GM12878 (cell line): ENCODE data around the gene CACNA2D4. TPM values are rescaled to one million over a fixed set of nuclear protein-coding genes. Genes with fewer than 3 reads are reported as not detected.

Experiments
- ATAC-seq: fragments of 200-7000 bp; cut with Tn5 transposase; 3 replicates; pipeline ENCODE4 v1.9.1; 2020; ENCODE audit warnings: mild to moderate bottlenecking, moderate library complexity
- BruUV-seq: library from RNA; stranded (reverse); fragments of 400-500 nt; replicated peaks from 2 replicates; lab custom pipeline; 2021; lab: Mats Ljungman, UMichigan
- CTCF ChIA-PET: fragments of 300-600 bp; sonication (Branson Sonifier 250); formaldehyde crosslinking; extraction: SDS; loops from one replicate; lab custom pipeline; 2021; ENCODE audit warnings: inconsistent platforms; lab: Yijun Ruan, JAX
- POLR2A ChIA-PET: fragments of 350-600 bp; formaldehyde crosslinking; extraction: SDS; loops from one replicate; lab custom pipeline; 2021; ENCODE audit warnings: inconsistent platforms; lab: Charles Lee
- RAD21 ChIA-PET: fragments of 300-600 bp; sonication (Branson Sonifier 250); formaldehyde crosslinking; loops from one replicate; lab custom pipeline; 2023; ENCODE audit warnings: antibody characterized with exemption; ENCODE audit not compliant: unreplicated experiment; lab: Charles Lee
- SMC1A ChIA-PET: fragments of 300-600 bp; sonication (Branson Sonifier 250); formaldehyde crosslinking; loops from one replicate; lab custom pipeline; 2023; ENCODE audit not compliant: unreplicated experiment, uncharacterized antibody; lab: Charles Lee
- DNase-seq: peaks from one replicate; pipeline ENCODE4 v3.0.0-alpha.2; 2011; ENCODE audit warnings: low read depth, low spot score
- FAIRE-seq: peaks from 3 replicates; lab custom pipeline; 2011; peaks lifted over from hg19 to GRCh38; lab: Jason Lieb, UNC
- H2AFZ ChIP-seq: 2 replicates; pipeline ENCODE4 v1.6.0; 2011; ENCODE audit warnings: low read depth, low read length, control low read depth; ENCODE audit not compliant: control insufficient read depth
- H3K27ac ChIP-seq: 2 replicates; pipeline ENCODE4 v1.5.1; 2011; ENCODE audit warnings: control low read depth; ENCODE audit not compliant: control insufficient read depth, insufficient read depth
- H3K27me3 ChIP-seq, 2 experiments: replicated peaks in 1 of 2; 2 replicates each; pipeline versions ENCODE4 v1.6.0 to v1.6.1; 2011; ENCODE audit warnings: low read length in 1 of 2; ENCODE audit not compliant: control insufficient read depth in 2 of 2, insufficient read depth in 2 of 2
- H3K36me3 ChIP-seq, 2 experiments: 2 replicates each; pipeline ENCODE4 v1.5.1; 2011; ENCODE audit warnings: low read length in 1 of 2; ENCODE audit not compliant: control insufficient read depth in 2 of 2, insufficient read depth in 2 of 2
- H3K4me1 ChIP-seq: 2 replicates; pipeline ENCODE4 v1.6.1; 2011; ENCODE audit warnings: mild to moderate bottlenecking, low read length, moderate library complexity, mixed read lengths; ENCODE audit not compliant: control insufficient read depth, insufficient read depth
- H3K4me2 ChIP-seq: 2 replicates; pipeline ENCODE4 v1.6.0; 2011; ENCODE audit warnings: control low read depth; ENCODE audit not compliant: control insufficient read depth, insufficient read depth
- H3K4me3 ChIP-seq: fragments of 200-600 bp; sonication (generic); 2 replicates; pipeline ENCODE4 v1.5.1; 2016
- H3K79me2 ChIP-seq: 2 replicates; pipeline ENCODE4 v1.6.0; 2011; ENCODE audit warnings: low read length; ENCODE audit not compliant: control insufficient read depth, insufficient read depth
- H3K9ac ChIP-seq: 2 replicates; pipeline ENCODE4 v1.8.0; 2011; ENCODE audit warnings: low read length, control low read depth, mixed read lengths; ENCODE audit not compliant: control insufficient read depth, insufficient read depth
- H3K9me3 ChIP-seq: replicated peaks from 3 replicates; pipeline ENCODE4 v1.5.1; 2011; ENCODE audit warnings: mild to moderate bottlenecking, low read length; ENCODE audit not compliant: control insufficient read depth, insufficient read depth
- H4K20me1 ChIP-seq: 2 replicates; pipeline ENCODE4 v1.6.0; 2011; ENCODE audit not compliant: control insufficient read depth, insufficient read depth
- CREB1 ChIP-seq: IDR thresholded peaks from 2 replicates; pipeline ENCODE4 v1.6.1; 2012; ENCODE audit warnings: low read depth, mild to moderate bottlenecking, inconsistent platforms
- CREM ChIP-seq: IDR thresholded peaks from 2 replicates; pipeline ENCODE4 v1.6.1; 2014; ENCODE audit warnings: antibody characterized with exemption, low read depth
- EP300 ChIP-seq, 2 experiments: fragments of 150-350 bp in 1 of 2; IDR thresholded peaks; 2 replicates each; pipeline ENCODE4 v1.6.1; 2011 to 2012; ENCODE audit warnings: low read depth in 2 of 2, low read length in 2 of 2, borderline replicate concordance in 1 of 2, improper control_type of control experiment in 1 of 2, inconsistent platforms in 1 of 2; ENCODE audit not compliant: control insufficient read depth in 1 of 2
- ESRRA ChIP-seq: IDR thresholded peaks from 2 replicates; pipeline ENCODE4 v1.6.1; 2012; ENCODE audit warnings: mild to moderate bottlenecking, low read length, improper control_type of control experiment
- HDGF ChIP-seq: fragments of 450-650 bp; IDR thresholded peaks from 2 replicates; pipeline ENCODE4 v1.6.1; 2016; ENCODE audit warnings: antibody characterized with exemption
- MEF2B ChIP-seq: fragments of 450-650 bp; IDR thresholded peaks from 2 replicates; pipeline ENCODE4 v1.6.1; 2018; ENCODE audit warnings: mild to moderate bottlenecking, moderate library complexity; ENCODE audit not compliant: partially characterized antibody, poor library complexity, severe bottlenecking
- MYC ChIP-seq: IDR thresholded peaks from 2 replicates; pipeline ENCODE4 v1.6.1; 2011; ENCODE audit warnings: mild to moderate bottlenecking, low read length, moderate library complexity, inconsistent platforms; ENCODE audit not compliant: insufficient read depth, insufficient replicate concordance, insufficient read length, severe bottlenecking
- PAX5 ChIP-seq: IDR thresholded peaks from 2 replicates; pipeline ENCODE4 v1.6.1; 2011; ENCODE audit warnings: low read depth, low read length, borderline replicate concordance
- POLR2AphosphoS5 ChIP-seq: IDR thresholded peaks from 2 replicates; pipeline ENCODE4 v1.6.1; 2011; ENCODE audit warnings: mild to moderate bottlenecking, low read length, inconsistent platforms
- RAD21 ChIP-seq: IDR thresholded peaks from 2 replicates; pipeline ENCODE4 v1.6.1; 2011; ENCODE audit warnings: mild to moderate bottlenecking, low read depth, low read length, moderate library complexity; ENCODE audit not compliant: insufficient read depth
- RBBP5 ChIP-seq: fragments of 200-600 bp; sonication (generic); conservative IDR thresholded peaks from 2 replicates; pipeline ENCODE4 v1.6.1; 2016
- RELB ChIP-seq: fragments of 450-650 bp; IDR thresholded peaks from 2 replicates; pipeline ENCODE4 v1.6.1; 2017; ENCODE audit warnings: low read depth, mild to moderate bottlenecking, moderate library complexity
- SMARCA5 ChIP-seq: fragments of 450-650 bp; IDR thresholded peaks from 2 replicates; pipeline ENCODE4 v1.6.1; 2017; ENCODE audit warnings: mild to moderate bottlenecking
- STAT1 ChIP-seq: fragments of 450-650 bp; conservative IDR thresholded peaks from 2 replicates; pipeline ENCODE4 v1.6.1; 2014; ENCODE audit warnings: antibody characterized with exemption, mild to moderate bottlenecking
- STAT3 ChIP-seq: IDR thresholded peaks from 2 replicates; pipeline ENCODE4 v1.6.1; 2011; ENCODE audit warnings: low read depth, low read length, improper control_type of control experiment
- TCF3 ChIP-seq: IDR thresholded peaks from 2 replicates; pipeline ENCODE4 v1.6.1; 2012; ENCODE audit warnings: low read depth, mild to moderate bottlenecking, low read length, borderline replicate concordance; ENCODE audit not compliant: insufficient read depth
- TCF7 ChIP-seq: IDR thresholded peaks from 2 replicates; pipeline ENCODE4 v1.6.1; 2014; ENCODE audit warnings: antibody characterized with exemption, borderline replicate concordance
- ZNF622 ChIP-seq: fragments of 450-650 bp; IDR thresholded peaks from 2 replicates; pipeline ENCODE4 v1.6.1; 2017; ENCODE audit warnings: mild to moderate bottlenecking, inconsistent platforms
- ZSCAN29 ChIP-seq: fragments of 450-650 bp; IDR thresholded peaks from 2 replicates; pipeline ENCODE4 v1.6.1; 2017; ENCODE audit warnings: mild to moderate bottlenecking, moderate library complexity
- WGBS: methylation state at CpG from one replicate; pipeline ENCODE4 v1.1.6; 2016; ENCODE audit warnings: low lambda C conversion rate; ENCODE audit not compliant: insufficient replicate concordance, insufficient coverage; ENCODE audit errors: missing lambda C conversion rate; 5-methylcytosine and 5-hydroxymethylcytosine counted together
- in situ Hi-C: fragments of 300-500 bp; cut with MboI; formaldehyde crosslinking; loops from 9 replicates; pipeline ENCODE4 v1.14.3; 2018; ENCODE audit warnings: mixed read lengths
- intact Hi-C: fragments of 100-400 bp; cut with micrococcal nuclease; formaldehyde crosslinking; loops from one replicate; pipeline ENCODE4 v1.14.2; 2022; ENCODE audit not compliant: unreplicated experiment
- polyA plus RNA-seq, 11 experiments: library from polyadenylated mRNA; depleted of rRNA in 4 of 11; unstranded in 6 of 11; stranded (reverse) in 5 of 11; fragments of >200 nt; fragmentation: Nextera tagmentation in 4 of 11; fragmentation: Illumina TruSeq in 1 of 11; extraction: Ambion mirVana in 4 of 11; extraction: Trizol in 1 of 11; gene quantifications; 1 replicate in 1 of 11; 2 replicates in 10 of 11; pipeline versions ENCODE4 v1.2.1 to v1.2.3, GENCODE V29; 2011 to 2016; ENCODE audit warnings: inconsistent platforms in 2 of 11, missing spikeins in 2 of 11, low read depth in 1 of 11
- total RNA-seq, 4 experiments: library from RNA; depleted of rRNA in 3 of 4; stranded (reverse); fragments of >200 nt in 3 of 4; fragmentation: Illumina TruSeq in 1 of 4; extraction: Trizol in 1 of 4; gene quantifications; 2 replicates each; pipeline versions ENCODE4 v1.2.1 to v1.2.3, GENCODE V29; 2013 to 2021
- TF ChIP-seq, protein P1 (sequence below): IDR thresholded peaks from 2 replicates; pipeline ENCODE4 v1.6.1; 2011; ENCODE audit warnings: borderline replicate concordance, low read depth, mild to moderate bottlenecking, moderate library complexity, low read length; ENCODE audit not compliant: insufficient read depth, poor library complexity, severe bottlenecking

The CACNA2D4 gene
- total and polyA plus RNA-seq, 10 of the 15 experiments (the other 5 are each of a cell fraction or from before 2014, with no cell fraction given): 0.03 to 1.0 (median 0.65) TPM

DNA sequence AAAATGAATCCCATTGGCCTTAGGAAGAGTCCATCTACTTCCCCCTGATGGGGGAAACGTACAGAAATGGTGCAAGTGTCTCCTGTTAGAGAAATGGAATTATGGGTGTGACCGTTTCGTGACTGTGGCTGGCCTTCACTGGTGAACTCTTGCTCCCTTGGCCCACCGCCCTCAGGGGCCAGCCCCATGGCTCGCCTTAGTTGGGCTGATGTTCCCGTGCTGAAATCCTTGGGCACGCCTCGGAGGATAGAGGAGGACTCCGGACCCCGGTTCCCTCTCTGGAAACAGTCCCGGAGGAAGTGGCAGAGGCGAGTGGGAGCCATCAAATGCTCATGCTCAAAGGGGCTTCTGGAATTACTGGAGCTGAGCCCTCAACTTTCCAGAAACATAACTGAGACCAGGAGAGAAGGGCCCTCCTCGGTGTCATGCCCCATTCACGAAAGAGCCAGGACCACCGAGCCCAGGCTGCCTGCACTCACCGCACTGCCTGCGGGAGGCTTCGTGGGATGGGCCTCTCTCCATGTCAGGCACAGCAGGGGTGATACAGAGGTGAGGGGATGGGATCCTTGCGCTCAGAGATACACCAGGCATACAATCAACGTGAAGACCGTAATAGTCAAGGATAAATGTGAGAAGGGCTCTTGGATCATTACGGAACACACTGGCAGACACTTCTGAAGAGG, 10.1 kb upstream of the CACNA2D4 start (continued):
- TF ChIP-seq RELB: no peak
- TF ChIP-seq MEF2B: no peak
- TF ChIP-seq POLR2AphosphoS5: no peak
- no peak for TF ChIP-seq TCF7
- no peak for TF ChIP-seq HDGF
- TF ChIP-seq STAT1: no peak

DNA sequence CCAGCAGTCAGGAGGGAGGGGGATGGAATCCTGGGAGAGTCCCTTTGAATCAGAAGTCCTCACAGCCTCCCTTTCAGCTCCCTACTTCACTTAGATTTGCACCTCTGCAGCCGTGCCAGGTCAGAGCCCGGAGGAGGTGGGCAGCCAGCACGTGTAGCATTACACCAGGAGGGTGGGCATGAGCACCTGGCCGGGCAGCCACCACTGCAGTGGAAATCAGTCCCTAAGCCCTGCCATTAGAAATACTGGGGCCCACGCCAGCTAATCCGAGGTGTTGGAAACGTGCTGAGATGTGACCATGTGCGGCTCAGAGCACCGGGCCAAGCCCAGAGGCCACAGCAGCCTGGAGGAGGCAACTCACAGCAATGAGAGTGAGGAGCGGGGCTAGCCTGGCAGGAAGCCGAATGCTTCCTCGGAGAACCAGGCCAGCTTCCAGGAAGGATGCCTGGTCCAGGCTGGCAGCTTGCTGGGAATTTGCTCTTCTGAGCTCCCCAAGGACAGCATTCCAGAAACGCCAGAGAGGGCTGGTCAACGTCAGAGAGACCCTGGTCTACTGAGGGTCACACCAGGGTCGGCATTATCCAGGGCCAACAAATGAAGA, 9.4 kb upstream of the CACNA2D4 start:
- Histone ChIP-seq H4K20me1 (no peaks in the 10 kb centered on the region), H3K4me3 (no peak overlapping the region), H3K9me3 (no peaks in the 10 kb centered on the region; the same call in 2 of the 3 replicates), H3K79me2 (no peaks in the 10 kb centered on the region), H3K4me1 (peaks cover 16% of the 10 kb centered on the region), H3K36me3 (no peaks in the 10 kb centered on the region), H3K9ac (no peak overlapping the region), H2AFZ (no peak overlapping the region), H3K4me2 (no peak overlapping the region), H3K27me3 (no peaks in the 10 kb centered on the region; a peak in 1 of 4 replicates), H3K27ac (no peak overlapping the region)
- ChIA-PET RAD21 (interaction anchor here (1.6 kb wide), 1 partner anchor 12 kb away, joined by 5 read pairs; no protein-coding TSS in a partner anchor), SMC1A (interaction anchor here (3.2 kb wide), 1 partner anchor 12 kb away, joined by 14 read pairs; no protein-coding TSS in a partner anchor), POLR2A (no interaction called here), CTCF (interaction anchor here (1.0 to 4.6 kb wide), 2 partner anchors 12 to 40 kb away, joined by 3 to 43 read pairs; no protein-coding TSS in a partner anchor)
- 68% methylated on average over 15 of the region's 15 CpGs for WGBS
- ATAC-seq: no peak
- FAIRE-seq: no peak
- BruUV-seq: no TSS peak
- DNase-seq: no peak
- intact Hi-C loops (no loop called here), in situ Hi-C loops (no loop called here)
- TF ChIP-seq, protein P1, sequence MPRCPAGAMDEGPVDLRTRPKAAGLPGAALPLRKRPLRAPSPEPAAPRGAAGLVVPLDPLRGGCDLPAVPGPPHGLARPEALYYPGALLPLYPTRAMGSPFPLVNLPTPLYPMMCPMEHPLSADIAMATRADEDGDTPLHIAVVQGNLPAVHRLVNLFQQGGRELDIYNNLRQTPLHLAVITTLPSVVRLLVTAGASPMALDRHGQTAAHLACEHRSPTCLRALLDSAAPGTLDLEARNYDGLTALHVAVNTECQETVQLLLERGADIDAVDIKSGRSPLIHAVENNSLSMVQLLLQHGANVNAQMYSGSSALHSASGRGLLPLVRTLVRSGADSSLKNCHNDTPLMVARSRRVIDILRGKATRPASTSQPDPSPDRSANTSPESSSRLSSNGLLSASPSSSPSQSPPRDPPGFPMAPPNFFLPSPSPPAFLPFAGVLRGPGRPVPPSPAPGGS: no peak
- TF ChIP-seq SMARCA5 (no peak), TCF3 (no peak), CREB1 (no peak), ZNF622 (no peak), EP300 (IDR thresholded peaks at IDR 0.05; ENCODE audit: borderline replicate concordance in 1 of 2, control insufficient read depth in 1 of 2, low read depth in 2 of 2, low read length in 2 of 2) (no peak), PAX5 (no peak), STAT3 (no peak), ESRRA (no peak), RBBP5 (no peak), MYC (no peak), RAD21 (no peak), ZSCAN29 (no peak), CREM (no peak)
